OCI-LY7 (cell line): Measurements from ENCODE around the gene NCL.

Experiments used
- EZH2phosphoT487 ChIP-seq: fragments of 200-600 bp; sonication (generic); IDR thresholded peaks from 2 replicates; pipeline ENCODE4 v1.6.1; 2018; ENCODE audit warnings: low read depth, borderline replicate concordance, mild to moderate bottlenecking, mixed run types, antibody characterized with exemption, low read length, moderate library complexity, mixed read lengths
- TF ChIP-seq, protein P1 (sequence below): fragments of 200-600 bp; sonication (generic); conservative IDR thresholded peaks from 2 replicates; pipeline ENCODE4 v1.5.1; 2014; ENCODE audit warnings: mild to moderate bottlenecking, antibody characterized with exemption, low read length, moderate library complexity, mixed read lengths

DNA sequence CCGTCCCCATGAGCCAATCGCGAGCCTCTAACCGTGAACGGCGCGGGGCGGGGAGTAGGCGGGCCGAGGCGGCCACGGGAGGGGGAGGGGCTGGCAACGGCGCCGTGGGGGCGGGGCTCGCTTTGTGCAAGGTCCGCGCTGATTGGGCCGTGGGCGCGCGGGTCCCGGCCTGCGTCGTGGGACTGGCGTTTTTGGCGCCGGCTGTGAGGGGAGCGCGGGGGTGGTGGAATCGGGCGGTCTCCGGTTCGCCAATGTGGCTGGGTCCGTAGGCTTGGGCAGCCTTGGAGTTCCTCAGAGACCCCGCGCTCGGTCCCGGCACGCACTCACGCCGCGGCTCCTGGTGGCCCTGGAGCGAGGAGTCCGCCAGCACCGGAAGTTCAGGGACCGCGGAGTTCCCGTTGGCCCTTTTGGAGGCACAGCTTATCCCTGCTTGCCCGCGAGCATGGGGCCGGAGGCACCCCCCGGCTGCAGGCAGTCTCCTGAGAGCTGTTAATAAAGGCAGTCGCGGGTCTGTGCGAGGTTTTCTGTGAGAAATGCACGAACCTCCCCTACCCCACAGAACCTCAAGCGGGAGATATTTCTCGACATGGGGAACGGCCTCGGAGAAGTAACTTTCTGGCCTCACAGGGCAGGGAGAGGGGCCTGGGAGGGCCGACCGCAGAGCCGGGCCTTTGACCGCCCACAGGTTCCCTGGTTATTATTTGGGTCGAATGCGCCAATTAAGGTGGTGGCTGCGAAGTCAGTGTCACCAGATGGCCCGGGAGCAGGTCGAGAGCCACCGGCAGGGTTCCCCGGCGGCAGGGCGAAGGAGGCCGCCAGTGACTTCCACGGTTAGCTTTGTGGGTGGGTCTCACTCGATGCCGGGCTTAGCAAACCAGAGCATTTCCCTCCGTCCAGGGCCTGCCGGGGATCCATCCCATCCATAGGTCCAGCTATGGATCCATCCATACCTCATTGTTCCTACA, 574 bp upstream of the NCL start:
- TF ChIP-seq, protein P1, sequence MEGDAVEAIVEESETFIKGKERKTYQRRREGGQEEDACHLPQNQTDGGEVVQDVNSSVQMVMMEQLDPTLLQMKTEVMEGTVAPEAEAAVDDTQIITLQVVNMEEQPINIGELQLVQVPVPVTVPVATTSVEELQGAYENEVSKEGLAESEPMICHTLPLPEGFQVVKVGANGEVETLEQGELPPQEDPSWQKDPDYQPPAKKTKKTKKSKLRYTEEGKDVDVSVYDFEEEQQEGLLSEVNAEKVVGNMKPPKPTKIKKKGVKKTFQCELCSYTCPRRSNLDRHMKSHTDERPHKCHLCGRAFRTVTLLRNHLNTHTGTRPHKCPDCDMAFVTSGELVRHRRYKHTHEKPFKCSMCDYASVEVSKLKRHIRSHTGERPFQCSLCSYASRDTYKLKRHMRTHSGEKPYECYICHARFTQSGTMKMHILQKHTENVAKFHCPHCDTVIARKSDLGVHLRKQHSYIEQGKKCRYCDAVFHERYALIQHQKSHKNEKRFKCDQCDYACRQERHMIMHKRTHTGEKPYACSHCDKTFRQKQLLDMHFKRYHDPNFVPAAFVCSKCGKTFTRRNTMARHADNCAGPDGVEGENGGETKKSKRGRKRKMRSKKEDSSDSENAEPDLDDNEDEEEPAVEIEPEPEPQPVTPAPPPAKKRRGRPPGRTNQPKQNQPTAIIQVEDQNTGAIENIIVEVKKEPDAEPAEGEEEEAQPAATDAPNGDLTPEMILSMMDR, result no peak
- TF ChIP-seq EZH2phosphoT487, result no peak
